Gastrocnemius medialis (tissue), 4 donors: ENCODE measurements around the gene ABHD13.

Experiments used
- CTCF ChIP-seq, 5 experiments: fragments of 450-650 bp in 3 of 5; fragments of 200-600 bp in 2 of 5; sonication (generic) in 2 of 5; IDR thresholded peaks in 4 of 5; conservative IDR thresholded peaks in 1 of 5; 1 replicate in 4 of 5; 2 replicates in 1 of 5; pipeline ENCODE4 v1.5.1; 2016 to 2019; ENCODE audit warnings: antibody characterized with exemption in 5 of 5, mild to moderate bottlenecking in 3 of 5, moderate library complexity in 3 of 5
- POLR2A ChIP-seq, 2 donors: fragments of 450-650 bp; IDR thresholded peaks; one replicate each; pipeline ENCODE4 v1.6.1; 2017; ENCODE audit warnings: antibody characterized with exemption in 2 of 2, mild to moderate bottlenecking in 2 of 2, moderate library complexity in 2 of 2

- TF ChIP-seq CTCF (IDR thresholded peaks at IDR 0.05 in 4 of 5, conservative IDR thresholded peaks at IDR 0.05 in 1 of 5): no peak
- TF ChIP-seq POLR2A (IDR thresholded peaks at IDR 0.05): no peak
Observed at GRCh38 chr13:108190897-108191296, 27.3 kb upstream of the ABHD13 start.
